K562 (cell line): ENCODE results near the gene TPSG1. TPM values are rescaled to one million over a fixed set of nuclear protein-coding genes. Genes with fewer than 3 reads are reported as not detected.

Experiments
- polyA plus RNA-seq, 8 experiments: library from polyadenylated mRNA; depleted of rRNA in 4 of 8; stranded (reverse) in 5 of 8; unstranded in 3 of 8; fragments of >200 nt; fragmentation: Nextera tagmentation in 2 of 8; fragmentation: Illumina TruSeq in 1 of 8; extraction: Ambion mirVana in 2 of 8; extraction: Trizol in 1 of 8; gene quantifications; 2 replicates each; pipeline versions ENCODE4 v1.2.1 to v1.2.3, GENCODE V29; 2011 to 2014; ENCODE audit warnings: inconsistent platforms in 1 of 8, missing spikeins in 1 of 8
- total RNA-seq, 7 experiments: library from RNA; depleted of rRNA in 6 of 7; stranded (reverse); fragments of >200 nt in 6 of 7; fragmentation: Illumina TruSeq in 2 of 7; extraction: Trizol in 2 of 7; gene quantifications; 2 replicates each; pipeline versions ENCODE4 v1.2.1 to v1.2.3, GENCODE V29; 2011 to 2021; ENCODE audit warnings: low replicate concordance in 1 of 7
- TF ChIP-seq, protein P1 (sequence below), 2 experiments: fragments of 450-650 bp; IDR thresholded peaks; 2 replicates each; pipeline ENCODE4 v1.6.1; 2016; ENCODE audit warnings: mild to moderate bottlenecking in 2 of 2, borderline replicate concordance in 1 of 2, low read depth in 1 of 2, moderate library complexity in 1 of 2
- TF ChIP-seq, protein P2 (sequence below): fragments of 200-400 bp; formaldehyde crosslinking; IDR thresholded peaks from 2 replicates; pipeline ENCODE4 v1.6.1; 2017; ENCODE audit warnings: mild to moderate bottlenecking, low read depth, low read length, moderate library complexity

TPSG1 gene
- total and polyA plus RNA-seq, 9 of the 15 experiments (the other 6 are each of a cell fraction or from before 2014, with no cell fraction given) = not detected

DNA sequence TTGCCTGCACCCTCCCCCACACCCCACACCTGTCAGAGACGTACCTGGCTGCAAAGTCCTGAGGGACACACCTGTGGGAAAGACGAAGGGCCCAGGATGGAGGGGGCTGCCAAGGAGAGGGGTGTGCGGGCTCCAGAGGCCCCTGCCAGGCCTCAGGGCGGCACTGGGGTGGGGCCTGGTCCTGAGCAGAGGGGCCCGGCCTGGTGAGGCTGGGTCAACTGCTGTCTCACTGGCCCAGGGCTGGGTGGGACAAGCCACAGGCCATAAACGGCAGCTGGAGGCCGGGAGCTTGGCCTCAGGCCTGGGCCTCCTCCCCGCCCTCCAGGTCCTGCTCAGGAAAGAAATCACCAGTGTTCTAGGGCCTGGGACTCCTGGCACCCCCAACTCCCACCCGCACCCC is 510 bp downstream of the TPSG1 start (continued):
- TF ChIP-seq, protein P1, sequence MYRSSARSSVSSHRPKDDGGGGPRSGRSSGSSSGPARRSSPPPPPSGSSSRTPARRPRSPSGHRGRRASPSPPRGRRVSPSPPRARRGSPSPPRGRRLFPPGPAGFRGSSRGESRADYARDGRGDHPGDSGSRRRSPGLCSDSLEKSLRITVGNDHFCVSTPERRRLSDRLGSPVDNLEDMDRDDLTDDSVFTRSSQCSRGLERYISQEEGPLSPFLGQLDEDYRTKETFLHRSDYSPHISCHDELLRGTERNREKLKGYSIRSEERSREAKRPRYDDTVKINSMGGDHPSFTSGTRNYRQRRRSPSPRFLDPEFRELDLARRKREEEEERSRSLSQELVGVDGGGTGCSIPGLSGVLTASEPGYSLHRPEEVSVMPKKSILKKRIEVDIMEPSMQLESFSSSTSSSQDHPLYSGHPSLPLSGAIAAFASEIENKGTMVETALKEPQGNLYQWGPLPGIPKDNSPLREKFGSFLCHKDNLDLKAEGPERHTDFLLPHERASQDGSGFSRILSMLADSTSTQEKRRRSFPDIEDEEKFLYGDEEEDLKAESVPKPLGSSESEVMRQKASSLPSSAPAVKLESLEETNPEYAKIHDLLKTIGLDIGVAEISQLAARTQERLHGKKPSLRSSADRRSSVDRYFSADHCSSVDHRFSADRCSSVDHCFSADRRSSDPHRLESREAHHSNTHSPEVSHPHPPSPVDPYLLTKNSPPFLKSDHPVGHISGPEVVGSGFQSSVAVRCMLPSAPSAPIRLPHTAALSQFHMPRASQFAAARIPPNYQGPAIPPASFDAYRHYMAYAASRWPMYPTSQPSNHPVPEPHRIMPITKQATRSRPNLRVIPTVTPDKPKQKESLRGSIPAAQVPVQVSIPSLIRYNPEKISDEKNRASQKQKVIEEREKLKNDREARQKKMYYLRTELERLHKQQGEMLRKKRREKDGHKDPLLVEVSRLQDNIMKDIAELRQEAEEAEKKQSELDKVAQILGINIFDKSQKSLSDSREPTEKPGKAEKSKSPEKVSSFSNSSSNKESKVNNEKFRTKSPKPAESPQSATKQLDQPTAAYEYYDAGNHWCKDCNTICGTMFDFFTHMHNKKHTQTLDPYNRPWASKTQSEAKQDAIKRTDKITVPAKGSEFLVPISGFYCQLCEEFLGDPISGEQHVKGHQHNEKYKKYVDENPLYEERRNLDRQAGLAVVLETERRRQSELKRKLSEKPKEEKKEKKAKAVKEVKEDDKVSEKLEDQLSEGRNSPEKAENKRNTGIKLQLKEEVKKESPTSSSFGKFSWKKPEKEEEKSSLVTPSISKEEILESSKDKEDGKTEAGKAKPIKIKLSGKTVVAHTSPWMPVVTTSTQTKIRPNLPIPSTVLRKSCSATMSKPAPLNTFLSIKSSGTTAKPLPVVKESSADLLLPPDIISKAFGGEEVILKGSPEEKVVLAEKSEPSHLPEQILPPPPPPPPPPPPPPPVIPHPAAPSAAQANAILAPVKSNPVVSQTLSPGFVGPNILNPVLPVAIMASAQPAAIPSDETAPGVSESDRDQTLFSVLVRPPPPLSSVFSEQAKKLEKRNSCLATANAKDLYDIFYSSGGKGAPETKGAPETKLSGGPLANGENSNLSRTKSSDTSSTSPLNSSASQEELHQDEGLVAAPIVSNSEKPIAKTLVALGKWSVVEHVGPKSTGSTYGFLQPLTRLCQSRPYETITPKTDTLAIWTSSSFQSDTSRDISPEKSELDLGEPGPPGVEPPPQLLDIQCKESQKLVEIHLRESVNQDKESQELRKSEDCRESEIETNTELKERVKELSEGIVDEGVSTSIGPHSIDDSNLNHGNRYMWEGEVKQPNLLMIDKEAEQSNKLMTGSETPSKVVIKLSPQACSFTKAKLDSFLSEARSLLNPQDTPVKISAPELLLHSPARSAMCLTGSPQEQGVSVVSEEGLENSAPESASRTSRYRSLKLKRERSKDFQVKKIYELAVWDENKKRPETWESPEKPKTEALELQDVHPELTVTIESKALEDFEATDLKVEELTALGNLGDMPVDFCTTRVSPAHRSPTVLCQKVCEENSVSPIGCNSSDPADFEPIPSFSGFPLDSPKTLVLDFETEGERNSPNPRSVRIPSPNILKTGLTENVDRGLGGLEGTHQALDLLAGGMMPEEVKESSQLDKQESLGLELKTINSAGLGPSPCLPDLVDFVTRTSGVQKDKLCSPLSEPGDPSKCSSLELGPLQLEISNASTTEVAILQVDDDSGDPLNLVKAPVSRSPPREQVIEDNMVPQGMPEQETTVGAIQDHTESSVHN (IDR thresholded peaks at IDR 0.05; ENCODE audit: borderline replicate concordance in 1 of 2, low read depth in 1 of 2) = no peak
- TF ChIP-seq, protein P2, sequence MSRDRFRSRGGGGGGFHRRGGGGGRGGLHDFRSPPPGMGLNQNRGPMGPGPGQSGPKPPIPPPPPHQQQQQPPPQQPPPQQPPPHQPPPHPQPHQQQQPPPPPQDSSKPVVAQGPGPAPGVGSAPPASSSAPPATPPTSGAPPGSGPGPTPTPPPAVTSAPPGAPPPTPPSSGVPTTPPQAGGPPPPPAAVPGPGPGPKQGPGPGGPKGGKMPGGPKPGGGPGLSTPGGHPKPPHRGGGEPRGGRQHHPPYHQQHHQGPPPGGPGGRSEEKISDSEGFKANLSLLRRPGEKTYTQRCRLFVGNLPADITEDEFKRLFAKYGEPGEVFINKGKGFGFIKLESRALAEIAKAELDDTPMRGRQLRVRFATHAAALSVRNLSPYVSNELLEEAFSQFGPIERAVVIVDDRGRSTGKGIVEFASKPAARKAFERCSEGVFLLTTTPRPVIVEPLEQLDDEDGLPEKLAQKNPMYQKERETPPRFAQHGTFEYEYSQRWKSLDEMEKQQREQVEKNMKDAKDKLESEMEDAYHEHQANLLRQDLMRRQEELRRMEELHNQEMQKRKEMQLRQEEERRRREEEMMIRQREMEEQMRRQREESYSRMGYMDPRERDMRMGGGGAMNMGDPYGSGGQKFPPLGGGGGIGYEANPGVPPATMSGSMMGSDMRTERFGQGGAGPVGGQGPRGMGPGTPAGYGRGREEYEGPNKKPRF = no peak
